Sigmoid colon (tissue), 7 donors: Measurements from ENCODE around the gene STRA8. TPM values are rescaled to one million over a fixed set of nuclear protein-coding genes. Genes with fewer than 3 reads are reported as not detected.

Experiments used
- DNase-seq: peaks from one replicate; pipeline ENCODE4 v3.0.0-alpha.2; 2019
- H3K27ac ChIP-seq, 4 donors: fragments of 200-600 bp; sonication (generic); one replicate each; pipeline ENCODE4 v1.5.1; 2016 to 2019; ENCODE audit warnings: mild to moderate bottlenecking in 1 of 4
- H3K27me3 ChIP-seq, 3 donors: fragments of 200-600 bp; sonication (generic); one replicate each; pipeline ENCODE4 v1.5.1; 2019; ENCODE audit warnings: mild to moderate bottlenecking in 1 of 3
- H3K36me3 ChIP-seq, 4 donors: fragments of 200-600 bp; sonication (generic); one replicate each; pipeline ENCODE4 v1.5.1; 2016 to 2019
- H3K4me1 ChIP-seq, 4 donors: fragments of 200-600 bp; sonication (generic); one replicate each; pipeline ENCODE4 v1.5.1; 2017 to 2019
- H3K4me3 ChIP-seq, 4 donors: fragments of 200-600 bp; sonication (generic); one replicate each; pipeline ENCODE4 v1.5.1; 2017 to 2019; ENCODE audit warnings: mild to moderate bottlenecking in 2 of 4, moderate library complexity in 1 of 4
- H3K9me3 ChIP-seq, 4 donors: fragments of 200-600 bp in 3 of 4; sonication (generic) in 3 of 4; one replicate each; pipeline versions ENCODE4 v1.5.1 to v1.6.1; 2013 to 2019
- CTCF ChIP-seq, 4 experiments: fragments of 450-650 bp in 3 of 4; fragments of 200-600 bp in 1 of 4; IDR thresholded peaks; one replicate each; pipeline ENCODE4 v1.5.1; 2016 to 2019; ENCODE audit warnings: antibody characterized with exemption in 4 of 4, mild to moderate bottlenecking in 3 of 4, moderate library complexity in 2 of 4
- EP300 ChIP-seq, 4 donors: sonication (generic); formaldehyde crosslinking; IDR thresholded peaks; one replicate each; pipeline ENCODE4 v1.6.1; 2017; ENCODE audit warnings: antibody characterized with exemption in 4 of 4
- POLR2A ChIP-seq, 2 donors: fragments of 450-650 bp; IDR thresholded peaks; one replicate each; pipeline ENCODE4 v1.6.1; 2016; ENCODE audit warnings: antibody characterized with exemption in 2 of 2, mild to moderate bottlenecking in 2 of 2, moderate library complexity in 2 of 2
- POLR2AphosphoS5 ChIP-seq, 4 donors: sonication (generic); formaldehyde crosslinking; IDR thresholded peaks; one replicate each; pipeline ENCODE4 v1.6.1; 2017; ENCODE audit warnings: antibody characterized with exemption in 4 of 4
- WGBS, 2 donors: extraction: QIAGEN DNeasy Blood & Tissue Kit; methylation state at CpG; one replicate each; pipeline ENCODE4 v1.1.7; 2013; 5-methylcytosine and 5-hydroxymethylcytosine counted together
- intact Hi-C: fragments of 100-400 bp; cut with DNase I; formaldehyde crosslinking; loops from one replicate; pipeline ENCODE4 v1.15.1; 2023
- polyA plus RNA-seq, 3 donors: library from polyadenylated mRNA; stranded (reverse); fragments of 200-250 nt; gene quantifications; one replicate each; pipeline ENCODE4 v1.2.3, GENCODE V29; 2013
- total RNA-seq, 4 donors: library from RNA; depleted of rRNA; stranded (reverse); fragments of >200 nt; gene quantifications; one replicate each; pipeline ENCODE4 v1.1.0, GENCODE V29; 2016
- donor health status: healthy with polysubstance abuse.
- donor health status: Bipolar disorder and iron deficiency.
- donor health status: healthy.

Gene STRA8
- total RNA-seq: not detected
- polyA plus RNA-seq: not detected

GRCh38 chr7:135233570-135233969, at the start of gene STRA8:
TSS of gene STRA8 (plus strand) at chr7:135233838. CDS start at chr7:135240525, 6,687 bp downstream.
- 95 to 96% methylated on average over 28 of the region's 28 CpGs for WGBS, 2 donors
- Histone ChIP-seq H3K36me3 (no peaks in the 10 kb centered on the region), H3K4me1 (no peaks in the 10 kb centered on the region), H3K4me3 (no peak within 1 kb of the TSS), H3K9me3 (no peaks in the 10 kb centered on the region), H3K27ac (no peak within 1 kb of the TSS), H3K27me3 (no peaks in the 10 kb centered on the region)
- intact Hi-C loops: no loop called here
- no peak for TF ChIP-seq EP300 (IDR thresholded peaks at IDR 0.05)
- TF ChIP-seq CTCF (IDR thresholded peaks at IDR 0.05): no peak
- TF ChIP-seq POLR2A (IDR thresholded peaks at IDR 0.05): no peak
- TF ChIP-seq POLR2AphosphoS5 (IDR thresholded peaks at IDR 0.05): no peak
- no peak for DNase-seq

- H3K4me1 ChIP-seq: no peaks in the 10 kb centered on the region
- no peak overlapping the region for H3K4me3 ChIP-seq
- H3K27me3 ChIP-seq: no peaks in the 10 kb centered on the region
- WGBS, 2 donors: 96 to 97% methylated on average over 5 of the region's 5 CpGs
- peaks cover 18 to 80% (median 40%) of the 10 kb centered on the region in 4 donors for H3K36me3 ChIP-seq
- DNase-seq: no peak
- TF ChIP-seq CTCF (IDR thresholded peaks at IDR 0.05): no peak
- TF ChIP-seq POLR2A (IDR thresholded peaks at IDR 0.05): no peak
- TF ChIP-seq POLR2AphosphoS5 (IDR thresholded peaks at IDR 0.05): no peak
- no peak for TF ChIP-seq EP300 (IDR thresholded peaks at IDR 0.05)
- intact Hi-C loops: no loop called here
- peaks cover 0 to 23% (median 19%) of the 10 kb centered on the region in 4 donors for H3K9me3 ChIP-seq
- no peak overlapping the region for H3K27ac ChIP-seq
Measured at GRCh38 chr7:135184254-135184841, 49.3 kb upstream of the STRA8 start.

- Histone ChIP-seq H3K4me3 (no peak overlapping the region), H3K4me1 (no peaks in the 10 kb centered on the region), H3K27ac (no peak overlapping the region), H3K9me3 (peaks cover 0 to 22% (median 13%) of the 10 kb centered on the region in 4 donors), H3K27me3 (no peaks in the 10 kb centered on the region), H3K36me3 (peaks cover 19 to 83% (median 40%) of the 10 kb centered on the region in 4 donors)
- DNase-seq: no peak
- intact Hi-C loops: no loop called here
- WGBS, 2 donors: 83 to 94% methylated on average over 7 of the region's 7 CpGs
- no peak for TF ChIP-seq EP300 (IDR thresholded peaks at IDR 0.05)
- TF ChIP-seq POLR2A (IDR thresholded peaks at IDR 0.05): no peak
- TF ChIP-seq POLR2AphosphoS5 (IDR thresholded peaks at IDR 0.05): no peak
- TF ChIP-seq CTCF (IDR thresholded peaks at IDR 0.05): no peak
Measured at GRCh38 chr7:135185471-135186260, 48.0 kb upstream of the STRA8 start.

GRCh38 chr7:135186261-135186540, 47.4 kb upstream of the STRA8 start:
- no peak for TF ChIP-seq EP300 (IDR thresholded peaks at IDR 0.05)
- TF ChIP-seq CTCF (IDR thresholded peaks at IDR 0.05): no peak
- no peak for TF ChIP-seq POLR2AphosphoS5 (IDR thresholded peaks at IDR 0.05)
- TF ChIP-seq POLR2A (IDR thresholded peaks at IDR 0.05): no peak
- 93% methylated on average over 3 of the region's 3 CpGs for WGBS, 2 donors
- Histone ChIP-seq H3K4me1 (no peaks in the 10 kb centered on the region), H3K9me3 (peaks cover 0 to 17% (median 9%) of the 10 kb centered on the region in 4 donors), H3K27me3 (no peaks in the 10 kb centered on the region), H3K36me3 (peaks cover 19 to 84% (median 40%) of the 10 kb centered on the region in 4 donors), H3K27ac (no peak overlapping the region), H3K4me3 (no peak overlapping the region)
- DNase-seq: no peak
- intact Hi-C loops: no loop called here
